GM21390 (cell line): ENCODE data around the gene NID1.
"Not testable (repeated sequence)": the region's sequence is repeated elsewhere in the genome, so short reads cannot be mapped to it uniquely, and the experiment has no call there.

Experiments
- ATAC-seq: cut with Tn5 transposase; IDR thresholded peaks from one replicate; pipeline ENCODE4 v1.9.1; 2021; ENCODE audit not compliant: unreplicated experiment

Gene NID1

GRCh38 chr1:236033336-236033735 lies 31.6 kb downstream of the NID1 start:
- ATAC-seq, result no peak

- ATAC-seq, result no peak
Measured at GRCh38 chr1:236030534-236030933, 34.4 kb downstream of the NID1 start.

- no peak for ATAC-seq
Measured at GRCh38 chr1:236029428-236029940, 35.4 kb downstream of the NID1 start.

- no peak for ATAC-seq
Measured at GRCh38 chr1:236027104-236027503, 37.8 kb downstream of the NID1 start.

- no peak for ATAC-seq
Measured at GRCh38 chr1:236025836-236026235, 39.1 kb downstream of the NID1 start.

- ATAC-seq, result no peak
Measured at GRCh38 chr1:236024641-236025040, 40.2 kb downstream of the NID1 start.

- ATAC-seq, result no peak
Measured at GRCh38 chr1:236023926-236024565, 40.8 kb downstream of the NID1 start.

GRCh38 chr1:236021424-236022135 lies 43.3 kb downstream of the NID1 start:
- ATAC-seq, result no peak

- no peak for ATAC-seq
Measured at GRCh38 chr1:236020359-236021219, 44.3 kb downstream of the NID1 start.

- ATAC-seq, result no peak
Measured at GRCh38 chr1:236018885-236019453, 45.9 kb downstream of the NID1 start.

- no peak for ATAC-seq
Measured at GRCh38 chr1:236016782-236017400, 48.0 kb downstream of the NID1 start.

- ATAC-seq, result no peak
Measured at GRCh38 chr1:236016083-236016482, 48.8 kb downstream of the NID1 start.

GRCh38 chr1:236015539-236015938 lies 49.4 kb downstream of the NID1 start:
- no peak for ATAC-seq

GRCh38 chr1:236013330-236013729 lies 51.6 kb downstream of the NID1 start:
- no peak for ATAC-seq

- ATAC-seq, result no peak
Measured at GRCh38 chr1:236011641-236012040, 53.2 kb downstream of the NID1 start.

GRCh38 chr1:236010443-236010842 lies 54.4 kb downstream of the NID1 start:
- ATAC-seq, result no peak

- no peak for ATAC-seq
Measured at GRCh38 chr1:236009857-236010256, 55.0 kb downstream of the NID1 start.

- no peak for ATAC-seq
Measured at GRCh38 chr1:236009191-236009590, 55.7 kb downstream of the NID1 start.

- ATAC-seq, result no peak
Measured at GRCh38 chr1:236007781-236008180, 57.1 kb downstream of the NID1 start.

GRCh38 chr1:236003058-236003457 lies 61.8 kb downstream of the NID1 start:
- ATAC-seq, result not testable (repeated sequence)

- no peak for ATAC-seq
Measured at GRCh38 chr1:236002572-236002971, 62.3 kb downstream of the NID1 start.
